Measurements from ENCODE around the gene NDUFB8. TPM values are rescaled to one million over a fixed set of nuclear protein-coding genes. Genes with fewer than 3 reads are reported as not detected.

Gene NDUFB8
- total and polyA plus RNA-seq, 4 donors, result 166 to 273 (median 268) TPM

DNA sequence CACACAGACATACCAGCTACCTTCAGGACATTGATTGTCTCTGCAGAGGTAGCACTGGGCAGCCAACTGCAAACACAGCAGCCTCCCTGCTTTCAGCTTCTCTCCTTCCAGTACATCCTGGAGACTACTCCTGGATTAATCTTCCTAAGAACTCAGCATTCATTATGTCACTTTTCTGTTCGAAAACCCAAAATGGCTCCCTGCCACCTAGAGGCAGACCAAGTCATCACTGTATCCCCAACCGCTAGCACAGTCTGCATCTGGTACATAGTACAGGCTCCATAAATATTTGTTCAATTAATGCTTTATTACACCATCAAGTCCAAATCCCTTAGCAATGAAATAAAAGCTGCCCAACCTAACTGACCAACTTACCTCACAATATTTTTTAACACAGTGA lies 5.0 kb downstream of the NDUFB8 start:
- peaks cover 11% of the 10 kb centered on the region for H3K4me1 ChIP-seq (ENCODE audit: control insufficient read depth, insufficient read depth, low read length)
- 51% methylated on average over 2 of the region's 2 CpGs for WGBS (ENCODE audit: insufficient coverage)
- no peaks in the 10 kb centered on the region for H3K9me3 ChIP-seq (ENCODE audit: control insufficient read depth, insufficient read depth, low read length)
- no peak overlapping the region for H3K4me3 ChIP-seq (ENCODE audit: low read depth, low read length)
- H3K27me3 ChIP-seq (ENCODE audit: control insufficient read depth, insufficient read depth, low read length), result no peaks in the 10 kb centered on the region
- no peak overlapping the region for H3K27ac ChIP-seq (ENCODE audit: low read depth, low read length)
- DNase-seq (ENCODE audit: low read depth in 4 of 6, low spot score in 6 of 6), result peak in 1 of 6 donors; percentile 52
- peaks cover 41% of the 10 kb centered on the region for H3K36me3 ChIP-seq (ENCODE audit: control insufficient read depth, insufficient read depth, low read length)

DNA sequence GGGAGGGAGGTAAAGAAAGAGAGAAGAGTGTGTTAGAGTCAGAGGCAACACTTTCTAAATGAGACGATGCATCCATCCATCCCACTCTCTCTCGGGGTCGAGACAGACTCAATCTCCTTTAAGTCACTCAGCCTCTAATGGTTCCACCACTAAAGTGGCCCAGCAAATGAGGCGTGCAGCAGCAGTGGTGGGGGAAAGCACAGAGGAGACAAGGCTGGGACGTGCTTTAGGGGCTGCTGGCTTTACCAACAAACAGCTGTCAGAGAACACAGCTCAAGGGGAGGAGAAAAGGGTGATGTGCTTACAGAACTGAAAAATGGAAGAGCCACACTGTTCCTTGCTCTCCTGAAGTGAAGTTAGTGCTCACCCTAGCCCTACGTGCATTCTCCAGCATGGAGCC lies 5.5 kb downstream of the NDUFB8 start:
- WGBS (ENCODE audit: insufficient coverage), result 73% methylated on average over 3 of the region's 6 CpGs
- Histone ChIP-seq H3K27me3 (ENCODE audit: control insufficient read depth, insufficient read depth, low read length) (no peaks in the 10 kb centered on the region), H3K9me3 (ENCODE audit: control insufficient read depth, insufficient read depth, low read length) (no peaks in the 10 kb centered on the region), H3K4me3 (ENCODE audit: low read depth, low read length) (no peak overlapping the region), H3K27ac (ENCODE audit: low read depth, low read length) (no peak overlapping the region), H3K36me3 (ENCODE audit: control insufficient read depth, insufficient read depth, low read length) (peaks cover 41% of the 10 kb centered on the region), H3K4me1 (ENCODE audit: control insufficient read depth, insufficient read depth, low read length) (peaks cover 13% of the 10 kb centered on the region)
- peak in 1 of 6 donors; percentile 84 for DNase-seq (ENCODE audit: low read depth in 4 of 6, low spot score in 6 of 6)

DNA sequence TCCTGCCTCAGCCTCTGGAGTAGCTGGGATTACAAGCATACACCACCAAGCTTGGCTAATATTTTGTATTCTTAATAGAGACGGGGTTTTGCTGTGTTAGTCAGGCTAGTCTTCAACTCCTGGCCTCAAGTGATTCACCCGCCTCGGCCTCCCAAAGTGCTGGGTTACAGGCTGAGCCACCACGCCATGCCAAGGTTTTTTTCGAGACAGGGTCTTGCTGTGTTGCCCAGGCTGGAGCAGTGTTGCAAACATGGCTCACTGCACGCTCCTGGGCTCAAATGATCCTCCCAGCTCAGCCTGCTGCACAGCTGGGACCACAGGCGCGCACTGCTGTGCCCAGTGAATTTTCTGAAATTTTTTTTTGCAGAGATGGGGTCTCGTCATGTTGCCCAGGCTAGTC lies 6.7 kb downstream of the NDUFB8 start:
- peaks cover 41% of the 10 kb centered on the region for H3K36me3 ChIP-seq (ENCODE audit: control insufficient read depth, insufficient read depth, low read length)

DNA sequence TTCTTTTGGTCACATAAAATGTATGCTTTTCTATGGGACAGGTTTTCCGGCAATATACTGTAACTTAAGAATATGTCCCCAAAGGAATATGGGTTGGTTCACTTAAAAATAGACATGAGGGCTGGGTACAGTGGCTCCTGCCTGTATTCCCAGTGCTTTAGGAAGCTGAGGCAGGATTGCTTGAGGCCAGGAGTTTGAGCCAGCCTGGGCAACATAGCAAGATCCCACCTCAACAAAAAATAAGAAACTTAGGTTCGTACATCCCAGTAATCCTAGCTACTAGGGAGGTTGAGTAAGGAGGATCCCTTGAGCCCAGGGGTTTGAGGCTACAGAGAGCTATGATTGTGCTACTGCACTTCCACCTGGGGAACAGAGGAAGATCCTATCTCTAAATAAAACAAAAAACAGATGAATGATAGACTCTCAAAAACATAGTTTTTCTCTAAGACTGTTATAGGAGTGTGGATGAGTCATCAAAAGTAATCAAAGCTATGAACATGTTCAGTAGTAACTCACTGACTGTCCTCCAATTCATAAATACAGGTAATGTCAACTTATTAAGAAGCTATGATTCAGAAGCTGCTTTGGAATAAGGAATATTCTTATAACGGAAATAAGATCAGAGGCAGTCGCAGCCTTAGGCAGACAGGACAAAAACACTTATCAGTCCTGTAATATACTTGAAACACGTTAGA lies 7.4 kb downstream of the NDUFB8 start:
- Histone ChIP-seq H3K4me1 (ENCODE audit: control insufficient read depth, insufficient read depth, low read length) (peaks cover 9% of the 10 kb centered on the region), H3K36me3 (ENCODE audit: control insufficient read depth, insufficient read depth, low read length) (peaks cover 37% of the 10 kb centered on the region), H3K9me3 (ENCODE audit: control insufficient read depth, insufficient read depth, low read length) (no peaks in the 10 kb centered on the region), H3K27ac (ENCODE audit: low read depth, low read length) (no peak overlapping the region), H3K4me3 (ENCODE audit: low read depth, low read length) (no peak overlapping the region), H3K27me3 (ENCODE audit: control insufficient read depth, insufficient read depth, low read length) (no peaks in the 10 kb centered on the region)
- no peak for DNase-seq (ENCODE audit: low read depth in 4 of 6, low spot score in 6 of 6)
- WGBS (ENCODE audit: insufficient coverage), result no CpG with 5 or more reads among the region's 5 CpGs

More for the DNA sequence above, 6.7 kb downstream of the NDUFB8 start:
- Histone ChIP-seq H3K4me1 (ENCODE audit: control insufficient read depth, insufficient read depth, low read length) (peaks cover 12% of the 10 kb centered on the region), H3K27me3 (ENCODE audit: control insufficient read depth, insufficient read depth, low read length) (no peaks in the 10 kb centered on the region), H3K27ac (ENCODE audit: low read depth, low read length) (no peak overlapping the region), H3K9me3 (ENCODE audit: control insufficient read depth, insufficient read depth, low read length) (no peaks in the 10 kb centered on the region), H3K4me3 (ENCODE audit: low read depth, low read length) (no peak overlapping the region)
- DNase-seq (ENCODE audit: low read depth in 4 of 6, low spot score in 6 of 6), result no peak
- 98% methylated on average over 8 of the region's 9 CpGs for WGBS (ENCODE audit: insufficient coverage)

DNA sequence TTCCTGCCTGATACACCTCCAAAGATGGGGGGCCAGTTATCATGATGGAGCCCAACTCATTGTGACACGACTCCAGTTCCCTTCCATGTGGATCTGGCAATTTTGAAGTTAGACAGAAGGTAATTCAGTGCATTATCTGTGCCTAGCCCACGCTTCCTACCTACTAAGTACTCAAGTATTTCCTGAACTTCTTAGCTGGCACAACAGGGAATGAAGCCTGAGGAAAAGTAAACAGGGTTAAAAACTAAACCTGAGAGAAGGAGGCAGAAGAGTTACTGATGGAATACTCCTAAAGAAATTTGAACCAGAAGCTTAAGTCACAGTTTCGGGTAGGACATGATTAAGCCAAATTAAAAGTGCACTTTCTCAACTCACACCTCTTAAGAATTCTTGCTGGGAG lies 8.9 kb downstream of the NDUFB8 start:
- Histone ChIP-seq H3K4me1 (ENCODE audit: control insufficient read depth, insufficient read depth, low read length) (peaks cover 9% of the 10 kb centered on the region), H3K4me3 (ENCODE audit: low read depth, low read length) (no peak overlapping the region), H3K27ac (ENCODE audit: low read depth, low read length) (no peak overlapping the region), H3K27me3 (ENCODE audit: control insufficient read depth, insufficient read depth, low read length) (no peaks in the 10 kb centered on the region), H3K9me3 (ENCODE audit: control insufficient read depth, insufficient read depth, low read length) (no peaks in the 10 kb centered on the region), H3K36me3 (ENCODE audit: control insufficient read depth, insufficient read depth, low read length) (peaks cover 25% of the 10 kb centered on the region)
- DNase-seq (ENCODE audit: low read depth in 4 of 6, low spot score in 6 of 6), result no peak
- WGBS (ENCODE audit: insufficient coverage), result no CpG with 5 or more reads among the region's 3 CpGs

DNA sequence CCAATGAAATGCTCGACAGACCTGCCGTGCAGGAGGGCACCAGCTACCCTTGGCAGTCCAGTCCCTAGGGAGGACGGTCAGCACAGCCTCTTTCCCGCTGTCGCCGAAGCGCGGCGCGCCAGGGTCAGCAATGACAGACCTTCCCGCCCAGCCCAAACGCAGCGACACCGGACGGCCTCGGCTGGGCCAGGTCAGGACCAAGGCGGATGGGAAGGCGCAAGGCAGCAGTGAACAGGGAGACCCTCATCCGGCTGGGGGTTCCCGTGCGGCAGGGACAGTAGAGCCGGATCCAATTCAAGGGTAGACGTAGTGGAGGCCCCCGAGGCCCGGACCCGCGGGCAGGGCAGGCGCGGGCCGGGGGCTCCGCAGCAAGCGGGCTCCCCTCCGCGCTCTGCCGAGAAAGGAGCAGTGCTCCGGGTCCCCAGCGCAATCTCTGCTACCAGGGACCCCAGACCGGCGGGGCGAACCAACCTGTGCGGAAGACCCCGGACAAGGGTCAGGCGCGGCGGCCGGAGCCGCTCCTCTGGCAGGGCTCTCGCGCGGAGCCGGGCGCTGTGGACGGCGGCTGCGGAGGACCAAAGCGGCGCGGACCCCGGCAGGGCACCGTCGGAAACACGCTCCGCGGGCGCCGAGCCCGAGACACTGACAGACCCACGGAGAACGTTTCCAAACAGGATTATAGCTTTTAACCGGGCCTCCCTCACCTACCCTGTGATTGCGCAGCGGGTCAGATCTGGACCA lies 10.2 kb downstream of the NDUFB8 start, which contains the start of gene SEC31B:
TSS of gene SEC31B (minus strand) at position 551 of the 741 bp plus-strand sequence. CDS start 2,909 bp downstream, outside the sequence.
- peaks cover 20% of the 10 kb centered on the region for H3K36me3 ChIP-seq (ENCODE audit: control insufficient read depth, insufficient read depth, low read length)
- DNase-seq (ENCODE audit: low read depth in 4 of 6, low spot score in 6 of 6), result peak in 5 of 6 donors; percentile 24 to 81 (median 53)
- H3K4me1 ChIP-seq (ENCODE audit: control insufficient read depth, insufficient read depth, low read length), result peaks cover 9% of the 10 kb centered on the region
- H3K27me3 ChIP-seq (ENCODE audit: control insufficient read depth, insufficient read depth, low read length), result no peaks in the 10 kb centered on the region
- H3K4me3 ChIP-seq (ENCODE audit: low read depth, low read length), result peak within 1 kb of the TSS; percentile 49
- H3K27ac ChIP-seq (ENCODE audit: low read depth, low read length), result peak within 1 kb of the TSS; percentile 55
- under 1% methylated on average over 69 of the region's 72 CpGs for WGBS (ENCODE audit: insufficient coverage)
- H3K9me3 ChIP-seq (ENCODE audit: control insufficient read depth, insufficient read depth, low read length), result no peaks in the 10 kb centered on the region

DNA sequence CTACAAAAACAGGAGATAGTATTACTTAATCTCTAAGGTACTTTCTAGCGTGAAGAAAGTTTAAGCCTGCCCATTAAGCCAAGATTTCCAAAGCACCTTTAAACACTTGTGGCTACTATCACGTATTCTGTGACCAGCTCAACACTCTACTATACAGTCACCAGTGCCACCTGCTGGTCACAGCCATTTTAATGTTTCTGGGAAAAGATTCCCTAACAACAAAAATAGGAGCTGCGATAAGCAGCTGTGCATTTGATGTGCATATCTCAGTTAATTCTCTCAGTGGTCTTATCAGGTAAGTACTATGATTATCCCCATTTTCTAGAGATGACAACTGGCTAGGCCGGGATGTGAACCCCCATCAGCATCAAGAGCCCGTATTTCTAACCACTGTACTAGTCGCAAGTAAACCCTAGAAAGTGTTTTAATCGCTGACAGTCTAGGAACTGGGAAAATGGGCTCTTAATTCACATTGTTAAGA lies 10.9 kb downstream of the NDUFB8 start:
- peak overlapping the region; percentile 55 for H3K27ac ChIP-seq (ENCODE audit: low read depth, low read length)
- peak in 5 of 6 donors; percentile 54 to 95 (median 80) for DNase-seq (ENCODE audit: low read depth in 4 of 6, low spot score in 6 of 6)
- peak overlapping the region; percentile 49 for H3K4me3 ChIP-seq (ENCODE audit: low read depth, low read length)
- no peaks in the 10 kb centered on the region for H3K9me3 ChIP-seq (ENCODE audit: control insufficient read depth, insufficient read depth, low read length)
- no peaks in the 10 kb centered on the region for H3K27me3 ChIP-seq (ENCODE audit: control insufficient read depth, insufficient read depth, low read length)
- H3K4me1 ChIP-seq (ENCODE audit: control insufficient read depth, insufficient read depth, low read length), result peaks cover 9% of the 10 kb centered on the region
- H3K36me3 ChIP-seq (ENCODE audit: control insufficient read depth, insufficient read depth, low read length), result peaks cover 13% of the 10 kb centered on the region
- WGBS (ENCODE audit: insufficient coverage), result 13% methylated on average over 2 of the region's 7 CpGs

DNA sequence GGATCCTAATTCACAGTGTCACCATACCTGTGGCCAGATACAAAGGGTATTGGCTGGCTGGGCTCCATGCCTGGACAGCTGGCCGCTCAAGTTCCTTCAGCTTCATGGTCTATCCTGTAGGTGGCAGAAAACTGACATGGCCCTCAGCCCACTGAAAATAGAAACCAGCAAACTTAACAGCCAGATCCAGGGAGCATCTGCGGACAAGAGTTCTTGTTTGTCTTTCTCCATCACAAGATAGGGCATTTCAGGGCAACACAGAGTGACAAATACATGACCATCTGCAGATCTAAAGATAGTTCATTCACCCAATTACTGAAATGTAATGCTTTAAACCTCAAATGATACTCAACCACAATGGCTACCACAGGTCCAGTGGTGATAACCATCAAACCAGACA lies 12.8 kb downstream of the NDUFB8 start:
- Histone ChIP-seq H3K27me3 (ENCODE audit: control insufficient read depth, insufficient read depth, low read length) (no peaks in the 10 kb centered on the region), H3K27ac (ENCODE audit: low read depth, low read length) (no peak overlapping the region), H3K4me3 (ENCODE audit: low read depth, low read length) (no peak overlapping the region), H3K36me3 (ENCODE audit: control insufficient read depth, insufficient read depth, low read length) (peaks cover 6% of the 10 kb centered on the region), H3K9me3 (ENCODE audit: control insufficient read depth, insufficient read depth, low read length) (no peaks in the 10 kb centered on the region), H3K4me1 (ENCODE audit: control insufficient read depth, insufficient read depth, low read length) (peaks cover 9% of the 10 kb centered on the region)
- DNase-seq (ENCODE audit: low read depth in 4 of 6, low spot score in 6 of 6), result peak in 1 of 6 donors; percentile 5
- WGBS (ENCODE audit: insufficient coverage), result 86% methylated on average over 2 of the region's 2 CpGs

DNA sequence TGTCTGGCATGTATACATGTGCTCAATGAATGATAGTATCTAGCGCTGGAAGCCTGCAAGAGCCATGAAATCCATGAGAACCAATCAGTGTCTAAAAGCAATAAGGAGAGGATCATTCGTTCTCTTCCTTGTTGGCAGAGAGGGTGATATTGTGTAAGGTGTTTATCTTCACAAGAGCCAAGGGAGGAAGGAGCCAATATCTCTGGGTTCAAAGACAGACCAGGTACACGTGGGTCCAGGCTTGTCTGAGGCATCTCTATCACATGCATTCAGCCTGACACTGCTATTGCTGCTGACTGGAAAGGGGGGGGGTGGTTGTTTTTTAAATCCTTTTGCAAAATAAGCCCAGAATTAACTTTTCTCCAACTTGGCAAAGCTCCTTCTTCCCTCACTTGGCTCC lies 14.1 kb downstream of the NDUFB8 start:
- no peak for DNase-seq (ENCODE audit: low read depth in 4 of 6, low spot score in 6 of 6)
- peaks cover 6% of the 10 kb centered on the region for H3K36me3 ChIP-seq (ENCODE audit: control insufficient read depth, insufficient read depth, low read length)
- WGBS (ENCODE audit: insufficient coverage), result 94% methylated on average over 3 of the region's 3 CpGs
- H3K27me3 ChIP-seq (ENCODE audit: control insufficient read depth, insufficient read depth, low read length), result no peaks in the 10 kb centered on the region
- no peak overlapping the region for H3K27ac ChIP-seq (ENCODE audit: low read depth, low read length)
- H3K9me3 ChIP-seq (ENCODE audit: control insufficient read depth, insufficient read depth, low read length), result no peaks in the 10 kb centered on the region
- no peak overlapping the region for H3K4me3 ChIP-seq (ENCODE audit: low read depth, low read length)
- H3K4me1 ChIP-seq (ENCODE audit: control insufficient read depth, insufficient read depth, low read length), result peaks cover 9% of the 10 kb centered on the region
